A549 (cell line): ENCODE data around the gene BTBD3.

Experiments used
- CHD2 ChIP-seq: fragments of 150-350 bp; IDR thresholded peaks from 2 replicates; pipeline ENCODE4 v1.6.1; 2014; ENCODE audit warnings: low read length; ENCODE audit not compliant: partially characterized antibody
- CTCF ChIP-seq: fragments of >200 bp; sonication (Bioruptor Twin); formaldehyde crosslinking; IDR thresholded peaks from 3 replicates; pipeline ENCODE4 v1.5.1; 2016
- POLR2A ChIP-seq: IDR thresholded peaks from 2 replicates; pipeline ENCODE4 v1.6.1; 2012; ENCODE audit warnings: mild to moderate bottlenecking, low read length

GRCh38 chr20:11880680-11881079 is 37.0 kb upstream of the BTBD3 start:
- TF ChIP-seq CTCF: no peak
- TF ChIP-seq POLR2A: no peak
- no peak for TF ChIP-seq CHD2
